Activated CD4-positive, alpha-beta T cell treated with anti-CD3 and anti-CD28 coated beads for 1 hour (primary cell): ENCODE measurements around the gene C10orf90.

Source experiments
- DNase-seq: peaks from one replicate; pipeline ENCODE4 v3.0.0-alpha.2; 2020

The C10orf90 gene

GRCh38 chr10:126536656-126537055, 133.8 kb downstream of the C10orf90 start:
- DNase-seq = no peak

GRCh38 chr10:126536148-126536547, 134.3 kb downstream of the C10orf90 start:
- no peak for DNase-seq

GRCh38 chr10:126533644-126534043, 136.8 kb downstream of the C10orf90 start:
- no peak for DNase-seq

- no peak for DNase-seq
These were observed 142.1 kb downstream of the C10orf90 start for GRCh38 chr10:126528315-126528835.

- DNase-seq = no peak
These were observed 142.7 kb downstream of the C10orf90 start for GRCh38 chr10:126527645-126528314.

- no peak for DNase-seq
These were observed 145.2 kb downstream of the C10orf90 start for GRCh38 chr10:126525326-126525725.

- DNase-seq = no peak
These were observed 146.0 kb downstream of the C10orf90 start for GRCh38 chr10:126524526-126524925.

- no peak for DNase-seq
These were observed 147.4 kb downstream of the C10orf90 start for GRCh38 chr10:126523071-126523470.

GRCh38 chr10:126521399-126521798, 149.1 kb downstream of the C10orf90 start:
- no peak for DNase-seq

GRCh38 chr10:126520751-126521317, 149.7 kb downstream of the C10orf90 start:
- DNase-seq = no peak

- no peak for DNase-seq
These were observed 150.5 kb downstream of the C10orf90 start for GRCh38 chr10:126519992-126520391.

- no peak for DNase-seq
These were observed 151.3 kb downstream of the C10orf90 start for GRCh38 chr10:126519185-126519584.

- no peak for DNase-seq
These were observed 152.0 kb downstream of the C10orf90 start for GRCh38 chr10:126518218-126519080.

- no peak for DNase-seq
These were observed 154.0 kb downstream of the C10orf90 start for GRCh38 chr10:126516515-126516914.

GRCh38 chr10:126511917-126512479, 158.5 kb downstream of the C10orf90 start:
- no peak for DNase-seq

- no peak for DNase-seq
These were observed 161.3 kb downstream of the C10orf90 start for GRCh38 chr10:126509182-126509581.

GRCh38 chr10:126508535-126509040, 161.9 kb downstream of the C10orf90 start:
- DNase-seq = no peak

- no peak for DNase-seq
These were observed 165.8 kb downstream of the C10orf90 start for GRCh38 chr10:126504761-126505112.

- no peak for DNase-seq
These were observed 166.3 kb downstream of the C10orf90 start for GRCh38 chr10:126504063-126504760.

GRCh38 chr10:126503392-126504062, 167.0 kb downstream of the C10orf90 start:
- no peak for DNase-seq

- DNase-seq = no peak
These were observed 168.1 kb downstream of the C10orf90 start for GRCh38 chr10:126502441-126502840.

- no peak for DNase-seq
These were observed 168.7 kb downstream of the C10orf90 start for GRCh38 chr10:126501828-126502227.
